K562 (cell line): Measurements from ENCODE around the gene HGS. TPM values are rescaled to one million over a fixed set of nuclear protein-coding genes. Genes with fewer than 3 reads are reported as not detected.

Experiments used
- ATF4 ChIP-seq: fragments of 450-650 bp; formaldehyde crosslinking; IDR thresholded peaks from 2 replicates; pipeline ENCODE4 v1.4.0; 2022; ENCODE audit warnings: mild to moderate bottlenecking, moderate library complexity
- CBX3 ChIP-seq, 2 experiments: IDR thresholded peaks; 1 replicate in 1 of 2; 2 replicates in 1 of 2; pipeline ENCODE4 v1.6.1; 2012; ENCODE audit warnings: inconsistent platforms in 2 of 2, low read length in 2 of 2, borderline replicate concordance in 1 of 2, control low read depth in 1 of 2
- FOXK1 ChIP-seq: sonication (generic); formaldehyde crosslinking; IDR thresholded peaks from 2 replicates; pipeline ENCODE4 v1.8.0; 2022; ENCODE audit warnings: missing genetic modification reagents, mild to moderate bottlenecking, borderline replicate concordance
- NCOA1 ChIP-seq: fragments of 450-650 bp; IDR thresholded peaks from 2 replicates; pipeline ENCODE4 v1.6.1; 2016; ENCODE audit warnings: low read depth
- RFX7 ChIP-seq: fragments of 250-450 bp; sonication (Bioruptor Pico); IDR thresholded peaks from 2 replicates; pipeline ENCODE4 v1.5.1; 2021; ENCODE audit warnings: mild to moderate bottlenecking
- ZNF197 ChIP-seq: fragments of 200-800 bp; sonication (Bioruptor generic); IDR thresholded peaks from 2 replicates; pipeline ENCODE4 v1.6.1; 2016; ENCODE audit warnings: low read depth, missing genetic modification characterization, missing compliant biosample characterization
- polyA plus RNA-seq, 8 experiments: library from polyadenylated mRNA; depleted of rRNA in 4 of 8; stranded (reverse) in 5 of 8; unstranded in 3 of 8; fragments of >200 nt; fragmentation: Nextera tagmentation in 2 of 8; fragmentation: Illumina TruSeq in 1 of 8; extraction: Ambion mirVana in 2 of 8; extraction: Trizol in 1 of 8; gene quantifications; 2 replicates each; pipeline versions ENCODE4 v1.2.1 to v1.2.3, GENCODE V29; 2011 to 2014; ENCODE audit warnings: inconsistent platforms in 1 of 8, missing spikeins in 1 of 8
- total RNA-seq, 7 experiments: library from RNA; depleted of rRNA in 6 of 7; stranded (reverse); fragments of >200 nt in 6 of 7; fragmentation: Illumina TruSeq in 2 of 7; extraction: Trizol in 2 of 7; gene quantifications; 2 replicates each; pipeline versions ENCODE4 v1.2.1 to v1.2.3, GENCODE V29; 2011 to 2021; ENCODE audit warnings: low replicate concordance in 1 of 7
- TF ChIP-seq, protein P1 (sequence below): fragments of 250-450 bp; sonication (Bioruptor Pico); IDR thresholded peaks from 2 replicates; pipeline ENCODE4 v1.5.0; 2021; ENCODE audit warnings: mild to moderate bottlenecking, borderline replicate concordance
- TF ChIP-seq, protein P2 (sequence below): IDR thresholded peaks from 2 replicates; pipeline ENCODE4 v1.6.1; 2016; ENCODE audit warnings: missing genetic modification characterization, missing compliant biosample characterization

The HGS gene
- total and polyA plus RNA-seq, 9 of the 15 experiments (the other 6 are each of a cell fraction or from before 2014, with no cell fraction given): 3.9 to 176 (median 77.1) TPM

GRCh38 chr17:81716674-81716996 is 32.8 kb downstream of the HGS start (continued):
- TF ChIP-seq, protein P1, sequence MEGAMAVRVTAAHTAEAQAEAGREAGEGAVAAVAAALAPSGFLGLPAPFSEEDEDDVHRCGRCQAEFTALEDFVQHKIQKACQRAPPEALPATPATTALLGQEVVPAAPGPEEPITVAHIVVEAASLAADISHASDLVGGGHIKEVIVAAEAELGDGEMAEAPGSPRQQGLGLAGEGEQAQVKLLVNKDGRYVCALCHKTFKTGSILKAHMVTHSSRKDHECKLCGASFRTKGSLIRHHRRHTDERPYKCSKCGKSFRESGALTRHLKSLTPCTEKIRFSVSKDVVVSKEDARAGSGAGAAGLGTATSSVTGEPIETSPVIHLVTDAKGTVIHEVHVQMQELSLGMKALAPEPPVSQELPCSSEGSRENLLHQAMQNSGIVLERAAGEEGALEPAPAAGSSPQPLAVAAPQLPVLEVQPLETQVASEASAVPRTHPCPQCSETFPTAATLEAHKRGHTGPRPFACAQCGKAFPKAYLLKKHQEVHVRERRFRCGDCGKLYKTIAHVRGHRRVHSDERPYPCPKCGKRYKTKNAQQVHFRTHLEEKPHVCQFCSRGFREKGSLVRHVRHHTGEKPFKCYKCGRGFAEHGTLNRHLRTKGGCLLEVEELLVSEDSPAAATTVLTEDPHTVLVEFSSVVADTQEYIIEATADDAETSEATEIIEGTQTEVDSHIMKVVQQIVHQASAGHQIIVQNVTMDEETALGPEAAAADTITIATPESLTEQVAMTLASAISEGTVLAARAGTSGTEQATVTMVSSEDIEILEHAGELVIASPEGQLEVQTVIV: no peak
- no peak for TF ChIP-seq NCOA1
- TF ChIP-seq ZNF197 (CRISPR knock-in tag): no peak
- TF ChIP-seq CBX3 (IDR thresholded peaks at IDR 0.05; ENCODE audit: borderline replicate concordance in 1 of 2, low read length in 2 of 2): no peak
- TF ChIP-seq FOXK1 (CRISPR knock-in tag): no peak
- TF ChIP-seq RFX7 (CRISPR knock-in tag): no peak
- TF ChIP-seq ATF4 (CRISPR knock-in tag): no peak
- TF ChIP-seq, protein P2, sequence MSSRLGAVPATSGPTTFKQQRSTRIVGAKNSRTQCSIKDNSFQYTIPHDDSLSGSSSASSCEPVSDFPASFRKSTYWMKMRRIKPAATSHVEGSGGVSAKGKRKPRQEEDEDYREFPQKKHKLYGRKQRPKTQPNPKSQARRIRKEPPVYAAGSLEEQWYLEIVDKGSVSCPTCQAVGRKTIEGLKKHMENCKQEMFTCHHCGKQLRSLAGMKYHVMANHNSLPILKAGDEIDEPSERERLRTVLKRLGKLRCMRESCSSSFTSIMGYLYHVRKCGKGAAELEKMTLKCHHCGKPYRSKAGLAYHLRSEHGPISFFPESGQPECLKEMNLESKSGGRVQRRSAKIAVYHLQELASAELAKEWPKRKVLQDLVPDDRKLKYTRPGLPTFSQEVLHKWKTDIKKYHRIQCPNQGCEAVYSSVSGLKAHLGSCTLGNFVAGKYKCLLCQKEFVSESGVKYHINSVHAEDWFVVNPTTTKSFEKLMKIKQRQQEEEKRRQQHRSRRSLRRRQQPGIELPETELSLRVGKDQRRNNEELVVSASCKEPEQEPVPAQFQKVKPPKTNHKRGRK (tag): no peak
